Measurements from ENCODE around the gene CS. TPM values are rescaled to one million over a fixed set of nuclear protein-coding genes. Genes with fewer than 3 reads are reported as not detected.

CS gene
- total and polyA plus RNA-seq, 2 donors (not counting 1 experiment from before 2014, with no cell fraction given) = 117 to 170 TPM

- no peak overlapping the region for H2AFZ ChIP-seq (ENCODE audit: low read length)
- peaks cover 6% of the 10 kb centered on the region for H3K4me1 ChIP-seq (ENCODE audit: control insufficient read depth, extremely low read depth, insufficient read depth, low read length)
- H3K27me3 ChIP-seq (ENCODE audit: control insufficient read depth, insufficient read depth, low read length) = no peaks in the 10 kb centered on the region
- TF ChIP-seq EZH2 (IDR thresholded peaks at IDR 0.05; ENCODE audit: low read length, missing control alignments) = no peak
- TF ChIP-seq CTCF (conservative IDR thresholded peaks at IDR 0.05 in 1 of 2, IDR thresholded peaks at IDR 0.05 in 1 of 2; ENCODE audit: low read depth in 1 of 2, low read length in 2 of 2) = no peak
- no peak overlapping the region for H3K27ac ChIP-seq (ENCODE audit: insufficient read depth, low read length)
- H3K4me3 ChIP-seq (replicated peaks in 1 of 4; ENCODE audit: control extremely low read depth in 1 of 4, insufficient read depth in 1 of 4, low read depth in 3 of 4, low read length in 4 of 4) = no peak overlapping the region
- no peak overlapping the region for H3K9ac ChIP-seq (ENCODE audit: insufficient read depth, low read length)
- peaks cover 5% of the 10 kb centered on the region for H3K36me3 ChIP-seq (ENCODE audit: control insufficient read depth, insufficient read depth, low read length)
- no peak overlapping the region for H3K4me2 ChIP-seq (ENCODE audit: extremely low read depth, insufficient read depth, low read length)
- DNase-seq (ENCODE audit: low read depth in 2 of 2) = no peak
- no peaks in the 10 kb centered on the region for H4K20me1 ChIP-seq (ENCODE audit: control insufficient read depth, extremely low read depth, insufficient read depth, low read length)
- no peaks in the 10 kb centered on the region for H3K9me3 ChIP-seq (ENCODE audit: control insufficient read depth, insufficient read depth, low read depth, low read length)
- H3K79me2 ChIP-seq (ENCODE audit: control insufficient read depth, insufficient read depth, low read length) = peaks cover 17% of the 10 kb centered on the region
These were observed 17.5 kb upstream of the CS start for GRCh38 chr12:56317675-56318074.

GRCh38 chr12:56315622-56316473, 15.7 kb upstream of the CS start, which contains the start of gene CNPY2:
Gene CNPY2 (minus strand): TSS chr12:56315988. CDS start chr12:56315217, 771 bp downstream.
- TF ChIP-seq CTCF (conservative IDR thresholded peaks at IDR 0.05 in 1 of 2, IDR thresholded peaks at IDR 0.05 in 1 of 2; ENCODE audit: low read depth in 1 of 2, low read length in 2 of 2) = no peak
- no peak for TF ChIP-seq EZH2 (IDR thresholded peaks at IDR 0.05; ENCODE audit: low read length, missing control alignments)
- Histone ChIP-seq H2AFZ (ENCODE audit: low read length) (peak within 1 kb of the TSS; percentile 63), H3K4me3 (replicated peaks in 1 of 4; ENCODE audit: control extremely low read depth in 1 of 4, insufficient read depth in 1 of 4, low read depth in 3 of 4, low read length in 4 of 4) (peak within 1 kb of the TSS; percentile 89 to 98 (median 96)), H3K9ac (ENCODE audit: insufficient read depth, low read length) (peak within 1 kb of the TSS; percentile 93), H3K4me1 (ENCODE audit: control insufficient read depth, extremely low read depth, insufficient read depth, low read length) (peaks cover 4% of the 10 kb centered on the region), H3K79me2 (ENCODE audit: control insufficient read depth, insufficient read depth, low read length) (peaks cover 17% of the 10 kb centered on the region), H3K4me2 (ENCODE audit: extremely low read depth, insufficient read depth, low read length) (peak within 1 kb of the TSS; percentile 97), H3K27ac (ENCODE audit: insufficient read depth, low read length) (peak within 1 kb of the TSS; percentile 71), H4K20me1 (ENCODE audit: control insufficient read depth, extremely low read depth, insufficient read depth, low read length) (no peaks in the 10 kb centered on the region), H3K9me3 (ENCODE audit: control insufficient read depth, insufficient read depth, low read depth, low read length) (no peaks in the 10 kb centered on the region), H3K27me3 (ENCODE audit: control insufficient read depth, insufficient read depth, low read length) (no peaks in the 10 kb centered on the region), H3K36me3 (ENCODE audit: control insufficient read depth, insufficient read depth, low read length) (peaks cover 4% of the 10 kb centered on the region)
- DNase-seq (ENCODE audit: low read depth in 2 of 2) = peak; percentile 97 to 98

- TF ChIP-seq CTCF (conservative IDR thresholded peaks at IDR 0.05 in 1 of 2, IDR thresholded peaks at IDR 0.05 in 1 of 2; ENCODE audit: low read depth in 1 of 2, low read length in 2 of 2) (no peak), EZH2 (IDR thresholded peaks at IDR 0.05; ENCODE audit: low read length, missing control alignments) (no peak)
- peak overlapping the region; percentile 71 for H3K27ac ChIP-seq (ENCODE audit: insufficient read depth, low read length)
- H3K9me3 ChIP-seq (ENCODE audit: control insufficient read depth, insufficient read depth, low read depth, low read length) = no peaks in the 10 kb centered on the region
- H3K36me3 ChIP-seq (ENCODE audit: control insufficient read depth, insufficient read depth, low read length) = peaks cover 4% of the 10 kb centered on the region
- H4K20me1 ChIP-seq (ENCODE audit: control insufficient read depth, extremely low read depth, insufficient read depth, low read length) = no peaks in the 10 kb centered on the region
- peaks cover 17% of the 10 kb centered on the region for H3K79me2 ChIP-seq (ENCODE audit: control insufficient read depth, insufficient read depth, low read length)
- H3K27me3 ChIP-seq (ENCODE audit: control insufficient read depth, insufficient read depth, low read length) = no peaks in the 10 kb centered on the region
- peak overlapping the region; percentile 97 for H3K4me2 ChIP-seq (ENCODE audit: extremely low read depth, insufficient read depth, low read length)
- H3K4me1 ChIP-seq (ENCODE audit: control insufficient read depth, extremely low read depth, insufficient read depth, low read length) = peaks cover 4% of the 10 kb centered on the region
- peak overlapping the region; percentile 60 for H2AFZ ChIP-seq (ENCODE audit: low read length)
- DNase-seq (ENCODE audit: low read depth in 2 of 2) = peak in 1 of 2 donors; percentile 14
- H3K9ac ChIP-seq (ENCODE audit: insufficient read depth, low read length) = peak overlapping the region; percentile 93
- H3K4me3 ChIP-seq (replicated peaks in 1 of 4; ENCODE audit: control extremely low read depth in 1 of 4, insufficient read depth in 1 of 4, low read depth in 3 of 4, low read length in 4 of 4) = peak overlapping the region; percentile 89 to 98 (median 96)
These were observed 15.1 kb upstream of the CS start for GRCh38 chr12:56315249-56315621.
